ENCODE results near the gene OSBPL5.
A peak's percentile ranks its signal among the peaks of the same experiment; 100 is the strongest.
"Not testable (repeated sequence)": the region's sequence is repeated elsewhere in the genome, so short reads cannot be mapped to it uniquely, and the experiment has no call there.

OSBPL5 gene

GRCh38 chr11:3181725-3182461 is 16.8 kb upstream of the OSBPL5 start:
- no peak for DNase-seq

- no peak for DNase-seq
Measured at GRCh38 chr11:3180869-3181268, 15.8 kb upstream of the OSBPL5 start.

- DNase-seq, result no peak
Measured at GRCh38 chr11:3178349-3178748, 13.2 kb upstream of the OSBPL5 start.

GRCh38 chr11:3177931-3178330 is 12.8 kb upstream of the OSBPL5 start:
- DNase-seq, result no peak

- DNase-seq, result no peak
Measured at GRCh38 chr11:3176487-3176886, 11.4 kb upstream of the OSBPL5 start.

- no peak for DNase-seq
Measured at GRCh38 chr11:3175194-3175593, 10.1 kb upstream of the OSBPL5 start.

GRCh38 chr11:3174387-3174786 is 9.3 kb upstream of the OSBPL5 start:
- DNase-seq, result no peak

- DNase-seq, result no peak
Measured at GRCh38 chr11:3173795-3174194, 8.7 kb upstream of the OSBPL5 start.

GRCh38 chr11:3171931-3172560 is 6.9 kb upstream of the OSBPL5 start:
- DNase-seq, result no peak

- no peak for DNase-seq
Measured at GRCh38 chr11:3170756-3171650, 5.9 kb upstream of the OSBPL5 start.

GRCh38 chr11:3170044-3170755 is 5.1 kb upstream of the OSBPL5 start:
- DNase-seq, result no peak

- no peak for DNase-seq
Measured at GRCh38 chr11:3169255-3170043, 4.3 kb upstream of the OSBPL5 start.

- DNase-seq, result not testable (repeated sequence)
Measured at GRCh38 chr11:3168742-3169254, 3.7 kb upstream of the OSBPL5 start.

- DNase-seq, result no peak
Measured at GRCh38 chr11:3167143-3168119, 2.3 kb upstream of the OSBPL5 start.

- DNase-seq, result peak; percentile 67
Measured at GRCh38 chr11:3166268-3167142, 1.4 kb upstream of the OSBPL5 start.

GRCh38 chr11:3165916-3166267 is 782 bp upstream of the OSBPL5 start:
- no peak for DNase-seq

GRCh38 chr11:3164552-3165151 is 458 bp downstream of the OSBPL5 start:
- DNase-seq, result no peak

- no peak for DNase-seq
Measured at GRCh38 chr11:3164138-3164551, 965 bp downstream of the OSBPL5 start.

Measured in NCI-H1105 treated with DMSO at 0.1 percent for 48 hours (cell line).